ENCODE measurements around the gene CBX7.
A peak's percentile ranks its signal among the peaks of the same experiment; 100 is the strongest.

DNA sequence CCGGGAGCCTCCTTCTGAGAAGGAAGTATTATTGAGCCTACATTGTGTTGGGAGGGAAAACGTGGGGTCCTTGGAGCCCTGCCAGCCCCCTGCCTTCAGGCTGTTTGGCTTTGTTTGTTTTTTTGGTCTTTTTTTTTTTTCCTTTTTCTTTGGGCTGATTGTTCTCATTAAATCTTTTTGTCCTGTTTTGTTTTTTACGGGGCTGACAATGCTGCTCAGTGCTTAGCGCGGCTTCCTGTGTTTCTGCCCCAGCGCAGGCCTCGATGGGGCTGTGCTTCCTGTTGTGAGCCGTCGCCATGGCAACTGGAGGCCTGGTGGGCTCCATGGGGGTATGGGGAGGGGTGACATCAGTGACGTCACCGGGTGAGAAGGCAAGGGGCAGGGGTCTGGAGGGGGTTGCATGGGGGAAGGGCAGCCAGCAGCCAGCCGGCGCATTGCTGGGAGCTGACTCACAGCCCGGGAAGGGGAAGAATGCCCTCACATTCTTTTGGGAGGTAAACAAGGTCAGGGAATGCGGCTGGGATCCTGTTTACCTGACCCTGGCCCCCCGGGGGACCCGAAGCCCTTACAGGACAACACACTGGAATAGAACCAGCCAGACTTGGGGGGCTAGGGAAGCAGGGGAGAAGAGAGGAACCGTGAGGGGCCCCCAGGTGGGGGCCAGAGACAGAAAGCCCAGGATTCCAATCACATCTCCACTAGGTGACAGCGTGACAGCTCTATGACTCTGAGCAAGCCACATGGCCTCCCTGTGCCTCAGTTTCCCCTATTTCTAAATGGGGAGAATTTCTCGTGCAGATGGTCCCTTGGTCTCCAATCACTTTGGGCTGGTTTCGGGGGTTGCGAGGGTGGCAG is 22.2 kb upstream of the CBX7 start:
- TF ChIP-seq, protein P1, sequence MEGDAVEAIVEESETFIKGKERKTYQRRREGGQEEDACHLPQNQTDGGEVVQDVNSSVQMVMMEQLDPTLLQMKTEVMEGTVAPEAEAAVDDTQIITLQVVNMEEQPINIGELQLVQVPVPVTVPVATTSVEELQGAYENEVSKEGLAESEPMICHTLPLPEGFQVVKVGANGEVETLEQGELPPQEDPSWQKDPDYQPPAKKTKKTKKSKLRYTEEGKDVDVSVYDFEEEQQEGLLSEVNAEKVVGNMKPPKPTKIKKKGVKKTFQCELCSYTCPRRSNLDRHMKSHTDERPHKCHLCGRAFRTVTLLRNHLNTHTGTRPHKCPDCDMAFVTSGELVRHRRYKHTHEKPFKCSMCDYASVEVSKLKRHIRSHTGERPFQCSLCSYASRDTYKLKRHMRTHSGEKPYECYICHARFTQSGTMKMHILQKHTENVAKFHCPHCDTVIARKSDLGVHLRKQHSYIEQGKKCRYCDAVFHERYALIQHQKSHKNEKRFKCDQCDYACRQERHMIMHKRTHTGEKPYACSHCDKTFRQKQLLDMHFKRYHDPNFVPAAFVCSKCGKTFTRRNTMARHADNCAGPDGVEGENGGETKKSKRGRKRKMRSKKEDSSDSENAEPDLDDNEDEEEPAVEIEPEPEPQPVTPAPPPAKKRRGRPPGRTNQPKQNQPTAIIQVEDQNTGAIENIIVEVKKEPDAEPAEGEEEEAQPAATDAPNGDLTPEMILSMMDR (IDR thresholded peaks at IDR 0.05; ENCODE audit: low read depth, low read length, missing input control): no peak
- no peak for TF ChIP-seq YY1 (IDR thresholded peaks at IDR 0.05)
- peak; percentile 94 for TF ChIP-seq NR2F2 (IDR thresholded peaks at IDR 0.05)
- TF ChIP-seq, protein P2, sequence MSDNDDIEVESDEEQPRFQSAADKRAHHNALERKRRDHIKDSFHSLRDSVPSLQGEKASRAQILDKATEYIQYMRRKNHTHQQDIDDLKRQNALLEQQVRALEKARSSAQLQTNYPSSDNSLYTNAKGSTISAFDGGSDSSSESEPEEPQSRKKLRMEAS (IDR thresholded peaks at IDR 0.05): no peak
- TF ChIP-seq, protein P3, sequence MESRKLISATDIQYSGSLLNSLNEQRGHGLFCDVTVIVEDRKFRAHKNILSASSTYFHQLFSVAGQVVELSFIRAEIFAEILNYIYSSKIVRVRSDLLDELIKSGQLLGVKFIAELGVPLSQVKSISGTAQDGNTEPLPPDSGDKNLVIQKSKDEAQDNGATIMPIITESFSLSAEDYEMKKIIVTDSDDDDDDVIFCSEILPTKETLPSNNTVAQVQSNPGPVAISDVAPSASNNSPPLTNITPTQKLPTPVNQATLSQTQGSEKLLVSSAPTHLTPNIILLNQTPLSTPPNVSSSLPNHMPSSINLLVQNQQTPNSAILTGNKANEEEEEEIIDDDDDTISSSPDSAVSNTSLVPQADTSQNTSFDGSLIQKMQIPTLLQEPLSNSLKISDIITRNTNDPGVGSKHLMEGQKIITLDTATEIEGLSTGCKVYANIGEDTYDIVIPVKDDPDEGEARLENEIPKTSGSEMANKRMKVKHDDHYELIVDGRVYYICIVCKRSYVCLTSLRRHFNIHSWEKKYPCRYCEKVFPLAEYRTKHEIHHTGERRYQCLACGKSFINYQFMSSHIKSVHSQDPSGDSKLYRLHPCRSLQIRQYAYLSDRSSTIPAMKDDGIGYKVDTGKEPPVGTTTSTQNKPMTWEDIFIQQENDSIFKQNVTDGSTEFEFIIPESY (IDR thresholded peaks at IDR 0.05): no peak
- no peak for TF ChIP-seq ATF3 (IDR thresholded peaks at IDR 0.05)
- TF ChIP-seq HNF4A (conservative IDR thresholded peaks at IDR 0.05): no peak
- TF ChIP-seq RXRA (IDR thresholded peaks at IDR 0.05): peak; percentile 55 to 66
